ENCODE data around the gene PAPSS1.

- TF ChIP-seq, protein P1, sequence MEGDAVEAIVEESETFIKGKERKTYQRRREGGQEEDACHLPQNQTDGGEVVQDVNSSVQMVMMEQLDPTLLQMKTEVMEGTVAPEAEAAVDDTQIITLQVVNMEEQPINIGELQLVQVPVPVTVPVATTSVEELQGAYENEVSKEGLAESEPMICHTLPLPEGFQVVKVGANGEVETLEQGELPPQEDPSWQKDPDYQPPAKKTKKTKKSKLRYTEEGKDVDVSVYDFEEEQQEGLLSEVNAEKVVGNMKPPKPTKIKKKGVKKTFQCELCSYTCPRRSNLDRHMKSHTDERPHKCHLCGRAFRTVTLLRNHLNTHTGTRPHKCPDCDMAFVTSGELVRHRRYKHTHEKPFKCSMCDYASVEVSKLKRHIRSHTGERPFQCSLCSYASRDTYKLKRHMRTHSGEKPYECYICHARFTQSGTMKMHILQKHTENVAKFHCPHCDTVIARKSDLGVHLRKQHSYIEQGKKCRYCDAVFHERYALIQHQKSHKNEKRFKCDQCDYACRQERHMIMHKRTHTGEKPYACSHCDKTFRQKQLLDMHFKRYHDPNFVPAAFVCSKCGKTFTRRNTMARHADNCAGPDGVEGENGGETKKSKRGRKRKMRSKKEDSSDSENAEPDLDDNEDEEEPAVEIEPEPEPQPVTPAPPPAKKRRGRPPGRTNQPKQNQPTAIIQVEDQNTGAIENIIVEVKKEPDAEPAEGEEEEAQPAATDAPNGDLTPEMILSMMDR (IDR thresholded peaks at IDR 0.05): no peak
- TF ChIP-seq, protein P2, sequence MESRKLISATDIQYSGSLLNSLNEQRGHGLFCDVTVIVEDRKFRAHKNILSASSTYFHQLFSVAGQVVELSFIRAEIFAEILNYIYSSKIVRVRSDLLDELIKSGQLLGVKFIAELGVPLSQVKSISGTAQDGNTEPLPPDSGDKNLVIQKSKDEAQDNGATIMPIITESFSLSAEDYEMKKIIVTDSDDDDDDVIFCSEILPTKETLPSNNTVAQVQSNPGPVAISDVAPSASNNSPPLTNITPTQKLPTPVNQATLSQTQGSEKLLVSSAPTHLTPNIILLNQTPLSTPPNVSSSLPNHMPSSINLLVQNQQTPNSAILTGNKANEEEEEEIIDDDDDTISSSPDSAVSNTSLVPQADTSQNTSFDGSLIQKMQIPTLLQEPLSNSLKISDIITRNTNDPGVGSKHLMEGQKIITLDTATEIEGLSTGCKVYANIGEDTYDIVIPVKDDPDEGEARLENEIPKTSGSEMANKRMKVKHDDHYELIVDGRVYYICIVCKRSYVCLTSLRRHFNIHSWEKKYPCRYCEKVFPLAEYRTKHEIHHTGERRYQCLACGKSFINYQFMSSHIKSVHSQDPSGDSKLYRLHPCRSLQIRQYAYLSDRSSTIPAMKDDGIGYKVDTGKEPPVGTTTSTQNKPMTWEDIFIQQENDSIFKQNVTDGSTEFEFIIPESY (IDR thresholded peaks at IDR 0.05; ENCODE audit: borderline replicate concordance, low read depth): no peak
Observed at GRCh38 chr4:107710493-107711459, 9.3 kb downstream of the PAPSS1 start.

Measured in SK-N-SH (cell line).